Nephron (organoid): Measurements from ENCODE around the gene LCT.

Experiments used
- H3K27ac Mint-ChIP-seq, 3 experiments: 2 replicates each; pipeline ENCODE4 v1.8.0; 2020; ENCODE audit warnings: mixed read lengths in 3 of 3, mild to moderate bottlenecking in 2 of 3, moderate library complexity in 1 of 3
- H3K27me3 Mint-ChIP-seq: 2 replicates; pipeline ENCODE4 v1.8.0; 2021; ENCODE audit warnings: low read depth, mild to moderate bottlenecking, moderate library complexity, mixed read lengths
- H3K36me3 Mint-ChIP-seq: 2 replicates; pipeline ENCODE4 v1.8.0; 2020; ENCODE audit warnings: low read depth, mixed read lengths
- H3K4me1 Mint-ChIP-seq: 2 replicates; pipeline ENCODE4 v1.8.0; 2020; ENCODE audit warnings: mixed read lengths
- H3K4me3 Mint-ChIP-seq, 3 experiments: 2 replicates each; pipeline ENCODE4 v1.8.0; 2020; ENCODE audit warnings: mild to moderate bottlenecking in 3 of 3, mixed read lengths in 3 of 3, moderate library complexity in 2 of 3
- H3K9me3 Mint-ChIP-seq: 2 replicates; pipeline ENCODE4 v1.8.0; 2020; ENCODE audit warnings: mixed read lengths
- TF ChIP-seq, protein P1 (sequence below), 3 experiments: fragments of 200-600 bp; sonication (generic); IDR thresholded peaks; one replicate each; pipeline ENCODE4 v1.5.0; 2021; ENCODE audit warnings: antibody characterized with exemption in 3 of 3; ENCODE audit not compliant: unreplicated experiment in 3 of 3

Gene LCT

DNA sequence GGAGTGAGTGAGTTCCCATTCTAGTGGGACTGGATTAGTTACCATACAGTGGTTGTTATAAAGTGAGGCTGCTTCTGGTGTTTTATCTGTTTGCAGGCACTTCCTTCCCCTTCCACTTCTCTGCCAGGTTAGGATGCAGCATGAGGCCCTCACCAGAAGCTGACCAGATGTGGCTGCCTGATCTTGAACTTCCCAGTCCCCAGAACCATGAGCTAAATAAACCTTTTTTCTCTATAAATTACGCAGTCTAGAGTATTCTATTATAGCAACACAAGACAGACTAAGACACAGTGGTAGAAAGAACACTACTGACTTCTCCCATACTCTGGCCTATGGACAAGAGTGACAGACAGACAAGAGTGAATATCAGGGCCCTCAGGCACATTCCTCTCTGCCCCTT is 14.1 kb downstream of the LCT start:
- Mint-ChIP-seq H3K4me1 (no peaks in the 10 kb centered on the region), H3K36me3 (no peaks in the 10 kb centered on the region), H3K27me3 (peaks cover 4% of the 10 kb centered on the region), H3K9me3 (peaks cover 7% of the 10 kb centered on the region), H3K27ac (no peak overlapping the region), H3K4me3 (no peak overlapping the region)
- TF ChIP-seq, protein P1, sequence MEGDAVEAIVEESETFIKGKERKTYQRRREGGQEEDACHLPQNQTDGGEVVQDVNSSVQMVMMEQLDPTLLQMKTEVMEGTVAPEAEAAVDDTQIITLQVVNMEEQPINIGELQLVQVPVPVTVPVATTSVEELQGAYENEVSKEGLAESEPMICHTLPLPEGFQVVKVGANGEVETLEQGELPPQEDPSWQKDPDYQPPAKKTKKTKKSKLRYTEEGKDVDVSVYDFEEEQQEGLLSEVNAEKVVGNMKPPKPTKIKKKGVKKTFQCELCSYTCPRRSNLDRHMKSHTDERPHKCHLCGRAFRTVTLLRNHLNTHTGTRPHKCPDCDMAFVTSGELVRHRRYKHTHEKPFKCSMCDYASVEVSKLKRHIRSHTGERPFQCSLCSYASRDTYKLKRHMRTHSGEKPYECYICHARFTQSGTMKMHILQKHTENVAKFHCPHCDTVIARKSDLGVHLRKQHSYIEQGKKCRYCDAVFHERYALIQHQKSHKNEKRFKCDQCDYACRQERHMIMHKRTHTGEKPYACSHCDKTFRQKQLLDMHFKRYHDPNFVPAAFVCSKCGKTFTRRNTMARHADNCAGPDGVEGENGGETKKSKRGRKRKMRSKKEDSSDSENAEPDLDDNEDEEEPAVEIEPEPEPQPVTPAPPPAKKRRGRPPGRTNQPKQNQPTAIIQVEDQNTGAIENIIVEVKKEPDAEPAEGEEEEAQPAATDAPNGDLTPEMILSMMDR (IDR thresholded peaks at IDR 0.05; ENCODE audit: unreplicated experiment in 3 of 3) = no peak

DNA sequence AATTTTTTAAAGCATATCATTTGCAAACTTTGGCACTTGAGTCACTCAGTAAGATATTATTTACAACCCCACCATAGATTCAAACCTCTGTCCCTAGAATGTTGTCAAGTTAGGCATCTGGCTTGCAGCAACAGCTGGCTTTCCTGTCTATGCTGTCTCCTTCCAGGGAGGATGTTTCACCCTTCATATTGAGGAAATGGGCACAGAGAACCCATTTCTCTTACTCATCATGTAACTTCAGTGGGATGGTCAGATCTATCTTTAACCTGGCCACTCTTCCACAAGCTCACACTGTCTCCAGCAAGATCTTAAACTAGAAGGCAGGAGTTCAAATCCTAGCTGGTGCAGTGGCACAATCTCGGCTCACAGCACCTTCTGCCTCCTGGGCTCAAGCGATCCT is 15.8 kb downstream of the LCT start:
- TF ChIP-seq, protein P1 (IDR thresholded peaks at IDR 0.05; ENCODE audit: unreplicated experiment in 3 of 3) = no peak
- Mint-ChIP-seq H3K27me3 (peaks cover 4% of the 10 kb centered on the region), H3K36me3 (no peaks in the 10 kb centered on the region), H3K4me1 (no peaks in the 10 kb centered on the region), H3K4me3 (no peak overlapping the region), H3K9me3 (peaks cover 7% of the 10 kb centered on the region), H3K27ac (no peak overlapping the region)

DNA sequence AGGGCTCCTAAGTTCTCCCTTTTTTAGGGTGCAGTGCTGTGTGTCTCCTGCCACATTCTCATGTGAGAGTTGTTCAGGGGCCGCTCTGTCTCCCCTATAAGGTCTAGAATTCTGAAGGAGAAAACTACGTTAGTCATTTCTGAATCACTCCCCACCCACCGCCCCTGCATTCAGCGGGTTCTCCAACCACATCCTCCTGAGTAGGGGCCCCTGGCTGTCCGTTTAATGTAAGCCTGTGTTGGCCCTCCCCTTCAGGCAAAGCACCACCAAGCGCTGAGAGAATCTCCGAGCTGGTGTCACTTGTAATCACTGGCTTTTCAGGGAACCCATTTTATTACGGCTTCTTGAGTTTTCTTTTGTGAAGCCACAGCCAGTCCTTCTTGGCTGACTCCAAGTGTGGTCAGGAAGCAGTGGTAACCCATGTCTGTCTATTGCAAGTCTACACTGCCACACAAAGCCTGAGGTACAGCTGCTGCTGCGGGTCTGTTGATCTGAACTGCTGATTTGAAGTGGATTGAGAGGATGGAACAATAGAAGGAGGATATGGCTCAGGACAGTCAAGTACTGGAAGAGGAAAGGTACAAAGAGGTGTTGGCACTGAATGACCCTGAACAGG is 16.9 kb downstream of the LCT start:
- Mint-ChIP-seq H3K4me3 (no peak overlapping the region), H3K27me3 (peaks cover 4% of the 10 kb centered on the region), H3K9me3 (peaks cover 7% of the 10 kb centered on the region), H3K4me1 (no peaks in the 10 kb centered on the region), H3K36me3 (no peaks in the 10 kb centered on the region), H3K27ac (no peak overlapping the region)
- TF ChIP-seq, protein P1 (IDR thresholded peaks at IDR 0.05; ENCODE audit: unreplicated experiment in 3 of 3) = no peak

DNA sequence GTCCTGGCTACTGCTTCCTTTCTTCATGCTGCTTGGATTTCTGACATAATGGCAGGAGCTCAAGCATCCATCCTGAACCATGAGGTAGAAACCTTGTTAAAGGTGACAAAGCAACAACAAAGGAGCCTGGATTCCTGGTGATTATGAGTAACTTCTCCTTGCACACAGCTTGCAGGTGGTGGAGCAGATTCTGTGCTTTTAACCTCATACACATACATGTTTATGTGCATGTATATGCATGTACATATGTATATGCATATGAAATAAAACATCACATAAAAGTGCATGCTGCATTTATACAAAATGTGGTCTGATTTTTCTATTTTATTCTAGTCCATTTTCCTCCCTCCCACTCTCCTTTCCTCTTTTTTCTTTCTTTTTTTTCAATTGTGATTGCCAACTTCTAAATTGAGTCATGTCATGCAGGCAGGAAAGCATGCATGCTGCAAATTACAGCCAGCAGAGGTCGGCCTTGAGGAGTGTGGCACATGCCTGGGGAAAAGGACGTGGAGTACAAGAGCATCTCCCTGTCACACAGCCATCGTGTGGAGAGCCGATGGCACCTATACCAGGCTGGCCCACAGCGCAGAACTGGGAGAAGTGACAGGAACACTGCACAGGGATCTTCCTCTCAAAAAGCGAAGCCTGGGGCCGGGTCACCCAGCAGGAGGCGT is 17.9 kb downstream of the LCT start:
- no peak overlapping the region for H3K27ac Mint-ChIP-seq
- H3K27me3 Mint-ChIP-seq = peaks cover 4% of the 10 kb centered on the region
- H3K4me1 Mint-ChIP-seq = no peaks in the 10 kb centered on the region
- H3K36me3 Mint-ChIP-seq = no peaks in the 10 kb centered on the region
- TF ChIP-seq, protein P1 (IDR thresholded peaks at IDR 0.05; ENCODE audit: unreplicated experiment in 3 of 3) = no peak
- H3K4me3 Mint-ChIP-seq = no peak overlapping the region
- peaks cover 7% of the 10 kb centered on the region for H3K9me3 Mint-ChIP-seq

DNA sequence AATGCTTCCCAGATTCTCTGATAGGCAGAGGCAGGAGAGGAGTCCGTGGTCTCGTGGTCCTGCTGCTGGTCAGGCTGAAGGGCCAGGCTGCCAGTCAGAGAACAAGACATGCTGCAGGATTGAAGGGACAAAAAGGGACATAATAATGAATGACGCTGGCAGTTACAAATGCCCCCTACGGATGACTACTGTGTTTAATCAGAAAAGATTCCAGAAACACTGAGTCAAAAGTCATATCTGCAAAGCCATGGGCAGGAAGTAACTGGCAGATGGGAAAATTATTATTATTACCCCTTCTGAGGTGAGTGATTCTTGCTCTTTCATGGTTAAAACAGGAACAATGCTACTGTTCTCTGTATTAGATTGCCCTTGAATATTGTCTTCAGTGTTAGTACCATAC is 19.0 kb downstream of the LCT start:
- Mint-ChIP-seq H3K36me3 (no peaks in the 10 kb centered on the region), H3K4me1 (no peaks in the 10 kb centered on the region), H3K27ac (no peak overlapping the region), H3K4me3 (no peak overlapping the region), H3K9me3 (peaks cover 3% of the 10 kb centered on the region), H3K27me3 (no peaks in the 10 kb centered on the region)
- TF ChIP-seq, protein P1 (IDR thresholded peaks at IDR 0.05; ENCODE audit: unreplicated experiment in 3 of 3) = no peak

DNA sequence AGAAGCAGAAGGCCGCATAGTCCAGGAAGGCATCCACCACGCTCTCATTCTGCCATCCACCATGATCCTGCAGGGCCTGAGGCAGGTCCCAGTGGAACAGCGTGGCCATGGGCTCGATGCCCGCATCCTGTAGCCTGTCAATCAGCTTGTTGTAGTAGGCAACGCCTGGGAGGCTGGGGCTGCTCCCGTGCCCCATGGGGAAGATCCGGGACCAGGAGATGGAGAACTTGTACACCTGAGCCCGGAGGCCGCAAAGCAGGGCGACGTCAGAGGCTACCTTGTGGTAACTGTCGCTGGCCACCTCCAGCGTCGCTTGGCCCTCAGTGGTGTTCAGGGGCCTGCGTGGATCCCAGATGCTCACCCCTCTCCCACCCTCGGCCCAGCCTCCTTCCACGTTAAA is 19.5 kb downstream of the LCT start:
- H3K27ac Mint-ChIP-seq = no peak overlapping the region
- TF ChIP-seq, protein P1 (IDR thresholded peaks at IDR 0.05; ENCODE audit: unreplicated experiment in 3 of 3) = no peak
- no peaks in the 10 kb centered on the region for H3K27me3 Mint-ChIP-seq
- peaks cover 3% of the 10 kb centered on the region for H3K9me3 Mint-ChIP-seq
- no peak overlapping the region for H3K4me3 Mint-ChIP-seq
- no peaks in the 10 kb centered on the region for H3K4me1 Mint-ChIP-seq
- no peaks in the 10 kb centered on the region for H3K36me3 Mint-ChIP-seq
